ENCODE results near the gene RB1.

Gene RB1

DNA sequence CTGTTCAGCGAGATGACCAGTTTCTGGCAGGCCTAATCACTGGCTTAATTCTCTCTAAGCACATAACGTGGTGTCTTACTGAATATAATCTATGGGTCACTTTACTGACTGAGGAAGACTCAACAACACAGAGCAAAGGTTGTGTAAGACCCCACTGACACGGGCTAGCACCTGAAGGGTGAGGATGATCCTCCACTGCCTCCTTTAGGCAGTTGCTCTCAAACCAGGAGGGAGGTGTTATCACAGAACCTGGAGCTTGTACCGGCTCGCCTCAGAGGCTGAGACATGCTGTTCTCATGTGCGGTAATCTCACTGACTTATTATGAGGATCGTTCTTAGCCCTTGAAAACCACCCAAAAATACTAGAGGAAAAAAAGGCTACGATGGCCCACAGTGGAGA, 201.1 kb downstream of the RB1 start:
- H3K9ac ChIP-seq (ENCODE audit: low read depth, low read length), result no peak overlapping the region
- no peak overlapping the region for H3K4me3 ChIP-seq (ENCODE audit: low read length)
- no peaks in the 10 kb centered on the region for H3K27me3 ChIP-seq (ENCODE audit: insufficient read depth, low read length)
- H3K27ac ChIP-seq (ENCODE audit: low read length), result no peak overlapping the region
- no peaks in the 10 kb centered on the region for H3K9me3 ChIP-seq (ENCODE audit: insufficient read depth, low read depth, low read length)
- H3K4me1 ChIP-seq (ENCODE audit: insufficient read depth, low read length), result 0 out of 2 replicates have a peak, but pooled peaks cover 3% of the 10 kb centered on the region
- peaks cover 13% of the 10 kb centered on the region; the same call in 1 of the 2 replicates for H3K36me3 ChIP-seq (ENCODE audit: insufficient read depth, low read depth, low read length)

DNA sequence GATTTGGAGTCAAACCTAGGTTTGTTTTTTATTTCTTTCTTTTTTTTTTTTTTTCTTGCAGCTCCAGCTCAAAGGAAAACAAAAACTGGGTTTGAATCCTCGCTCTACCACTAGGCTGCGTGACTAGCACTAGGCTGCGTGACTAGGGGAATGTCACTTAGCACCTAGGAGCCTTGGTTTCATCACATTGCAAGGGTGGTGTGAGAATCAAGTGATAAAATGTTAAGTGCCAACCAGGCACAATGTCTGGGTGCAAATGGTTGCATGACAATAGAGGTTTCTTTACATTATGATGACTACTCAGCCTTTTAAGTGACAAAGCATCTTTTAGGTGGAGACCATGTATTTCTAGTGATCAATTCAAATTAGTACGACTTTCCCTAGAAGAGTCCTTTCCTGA, 201.5 kb downstream of the RB1 start:
- Histone ChIP-seq H3K9ac (ENCODE audit: low read depth, low read length) (no peak overlapping the region), H3K27ac (ENCODE audit: low read length) (no peak overlapping the region), H3K4me3 (ENCODE audit: low read length) (no peak overlapping the region), H3K27me3 (ENCODE audit: insufficient read depth, low read length) (no peaks in the 10 kb centered on the region), H3K9me3 (ENCODE audit: insufficient read depth, low read depth, low read length) (no peaks in the 10 kb centered on the region), H3K4me1 (ENCODE audit: insufficient read depth, low read length) (0 out of 2 replicates have a peak, but pooled peaks cover 3% of the 10 kb centered on the region), H3K36me3 (ENCODE audit: insufficient read depth, low read depth, low read length) (peaks cover 13% of the 10 kb centered on the region; the same call in 1 of the 2 replicates)

DNA sequence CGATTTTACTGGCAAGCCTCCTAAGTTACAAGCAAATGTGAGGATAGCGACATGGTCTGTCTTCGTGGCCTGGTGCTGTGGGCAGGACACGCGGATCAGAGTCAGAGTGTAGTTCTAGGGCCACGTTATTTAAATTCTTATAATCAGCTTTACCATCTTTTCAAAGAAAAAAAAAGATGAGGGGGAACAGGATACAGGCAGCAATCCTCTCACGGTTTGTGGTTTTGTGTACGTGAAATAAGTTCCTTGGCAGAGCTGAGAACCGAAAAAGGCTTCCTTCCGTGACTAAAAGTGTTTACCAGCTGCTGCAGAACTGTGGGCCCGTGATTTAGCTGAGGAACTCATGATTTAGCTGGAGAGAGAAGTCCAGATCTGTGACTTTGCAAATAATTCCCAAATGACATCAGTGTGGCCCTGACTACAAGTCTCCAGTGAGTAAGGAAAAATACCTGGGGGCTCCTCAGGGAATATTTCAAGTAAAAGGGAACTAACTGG, 202.1 kb downstream of the RB1 start:
- Histone ChIP-seq H3K9ac (ENCODE audit: low read depth, low read length) (no peak overlapping the region), H3K9me3 (ENCODE audit: insufficient read depth, low read depth, low read length) (no peaks in the 10 kb centered on the region), H3K27ac (ENCODE audit: low read length) (no peak overlapping the region), H3K36me3 (ENCODE audit: insufficient read depth, low read depth, low read length) (peaks cover 15% of the 10 kb centered on the region; the same call in 1 of the 2 replicates), H3K27me3 (ENCODE audit: insufficient read depth, low read length) (no peaks in the 10 kb centered on the region), H3K4me1 (ENCODE audit: insufficient read depth, low read length) (0 out of 2 replicates have a peak, but pooled peaks cover 3% of the 10 kb centered on the region), H3K4me3 (ENCODE audit: low read length) (no peak overlapping the region)

DNA sequence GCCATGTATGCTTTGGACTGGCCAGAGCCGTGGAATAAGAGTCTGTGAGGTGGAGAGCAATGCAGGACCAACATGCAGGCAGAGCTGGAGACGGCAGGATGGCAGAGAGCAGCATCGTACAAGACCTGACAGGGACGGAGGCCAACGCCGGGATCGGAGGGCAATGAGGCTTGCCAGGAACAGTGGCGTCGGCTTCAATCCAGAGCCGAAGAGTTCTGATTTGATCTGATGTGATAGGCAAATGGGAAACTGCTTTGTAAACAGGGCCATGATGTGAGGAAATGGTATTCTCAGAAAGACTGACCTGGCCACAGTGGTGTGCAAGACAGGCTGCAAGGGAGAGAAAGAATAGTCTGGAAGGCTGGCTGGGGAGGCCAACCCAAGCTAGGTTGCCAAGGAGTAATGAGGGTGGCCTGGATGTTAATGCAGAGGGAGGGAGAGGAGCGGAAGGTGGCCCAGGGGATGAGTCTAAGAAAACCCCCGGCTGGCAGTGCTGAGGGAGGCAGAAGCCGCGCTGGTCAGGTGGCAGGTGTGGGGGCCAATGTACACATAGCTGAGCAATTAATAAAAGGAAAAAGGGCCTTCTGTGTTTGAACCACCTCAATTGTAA, 202.6 kb downstream of the RB1 start:
- 0 out of 2 replicates have a peak, but pooled peaks cover 3% of the 10 kb centered on the region for H3K4me1 ChIP-seq (ENCODE audit: insufficient read depth, low read length)
- H3K9me3 ChIP-seq (ENCODE audit: insufficient read depth, low read depth, low read length), result no peaks in the 10 kb centered on the region
- H3K36me3 ChIP-seq (ENCODE audit: insufficient read depth, low read depth, low read length), result peaks cover 11% of the 10 kb centered on the region; the same call in 1 of the 2 replicates
- H3K27ac ChIP-seq (ENCODE audit: low read length), result no peak overlapping the region
- no peak overlapping the region for H3K9ac ChIP-seq (ENCODE audit: low read depth, low read length)
- H3K4me3 ChIP-seq (ENCODE audit: low read length), result no peak overlapping the region
- no peaks in the 10 kb centered on the region for H3K27me3 ChIP-seq (ENCODE audit: insufficient read depth, low read length)

DNA sequence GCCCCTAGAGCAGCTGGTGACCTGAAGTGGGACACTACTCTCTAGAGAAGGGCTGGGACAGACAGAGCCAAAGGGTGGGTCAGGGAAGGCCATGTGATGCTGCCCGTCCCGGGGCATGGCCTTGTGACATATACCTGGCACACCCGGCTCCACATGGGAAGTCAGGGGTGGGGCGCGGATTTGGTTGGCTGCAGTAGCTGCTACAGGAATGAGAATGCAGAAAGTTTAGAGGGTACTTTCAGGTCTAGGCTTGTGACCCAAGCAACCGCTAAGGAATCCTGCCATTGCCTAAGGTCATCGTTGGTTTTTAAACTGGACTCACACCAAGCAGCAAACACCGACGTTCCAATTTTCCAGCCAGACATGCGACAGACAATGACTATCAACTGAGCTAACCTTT, 203.5 kb downstream of the RB1 start:
- Histone ChIP-seq H3K4me3 (ENCODE audit: low read length) (no peak overlapping the region), H3K36me3 (ENCODE audit: insufficient read depth, low read depth, low read length) (peaks cover 10% of the 10 kb centered on the region; the same call in 1 of the 2 replicates), H3K4me1 (ENCODE audit: insufficient read depth, low read length) (0 out of 2 replicates have a peak, but pooled peaks cover 3% of the 10 kb centered on the region), H3K9ac (ENCODE audit: low read depth, low read length) (no peak overlapping the region), H3K27me3 (ENCODE audit: insufficient read depth, low read length) (no peaks in the 10 kb centered on the region), H3K9me3 (ENCODE audit: insufficient read depth, low read depth, low read length) (no peaks in the 10 kb centered on the region), H3K27ac (ENCODE audit: low read length) (no peak overlapping the region)

DNA sequence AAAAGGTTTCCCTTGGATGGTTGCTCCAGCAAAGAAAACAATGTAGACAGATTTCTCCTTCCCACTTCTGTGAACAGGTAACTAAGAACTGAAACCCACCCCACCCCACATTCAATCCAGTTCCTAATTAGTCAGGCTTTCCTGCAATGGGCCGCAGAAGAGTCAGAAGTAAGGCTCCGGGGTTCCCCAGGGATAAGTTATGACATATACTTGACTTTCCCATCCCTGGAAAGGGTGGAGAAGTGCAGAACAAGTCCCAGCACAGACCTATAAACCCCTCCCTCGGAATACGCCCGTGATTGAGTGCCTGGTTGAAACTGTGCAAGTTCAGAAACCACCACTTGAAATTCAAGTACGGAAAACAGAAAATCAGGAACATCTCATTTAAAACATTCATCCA, 204.5 kb downstream of the RB1 start:
- no peak overlapping the region for H3K27ac ChIP-seq (ENCODE audit: low read length)
- no peak overlapping the region for H3K4me3 ChIP-seq (ENCODE audit: low read length)
- 0 out of 2 replicates have a peak, but pooled peaks cover 3% of the 10 kb centered on the region for H3K4me1 ChIP-seq (ENCODE audit: insufficient read depth, low read length)
- H3K9me3 ChIP-seq (ENCODE audit: insufficient read depth, low read depth, low read length), result no peaks in the 10 kb centered on the region
- peaks cover 10% of the 10 kb centered on the region; the same call in 1 of the 2 replicates for H3K36me3 ChIP-seq (ENCODE audit: insufficient read depth, low read depth, low read length)
- H3K27me3 ChIP-seq (ENCODE audit: insufficient read depth, low read length), result no peaks in the 10 kb centered on the region
- no peak overlapping the region for H3K9ac ChIP-seq (ENCODE audit: low read depth, low read length)

DNA sequence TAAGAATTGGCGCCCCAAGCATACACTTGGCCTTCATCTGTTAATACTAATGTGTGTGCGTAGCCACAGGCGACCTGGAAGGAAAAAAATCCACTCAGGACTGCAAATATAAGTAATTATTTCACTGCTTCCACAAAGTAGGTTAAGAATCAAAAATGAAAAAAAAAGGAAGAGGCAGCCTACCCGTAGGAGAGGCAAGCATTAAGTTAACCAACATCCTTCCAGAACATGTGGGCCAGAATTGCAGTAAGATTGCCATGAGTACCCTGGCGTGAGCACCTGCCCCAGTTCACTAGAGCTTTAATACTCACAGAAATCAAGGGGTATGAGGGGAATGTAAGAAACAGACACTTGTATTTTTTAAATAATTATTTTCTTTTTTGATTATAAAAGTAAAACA, 207.1 kb downstream of the RB1 start:
- H3K27ac ChIP-seq (ENCODE audit: low read length), result no peak overlapping the region
- no peak overlapping the region for H3K4me3 ChIP-seq (ENCODE audit: low read length)
- H3K36me3 ChIP-seq (ENCODE audit: insufficient read depth, low read depth, low read length), result peaks cover 10% of the 10 kb centered on the region; the same call in 1 of the 2 replicates
- H3K27me3 ChIP-seq (ENCODE audit: insufficient read depth, low read length), result no peaks in the 10 kb centered on the region
- no peaks in the 10 kb centered on the region for H3K9me3 ChIP-seq (ENCODE audit: insufficient read depth, low read depth, low read length)
- no peaks in the 10 kb centered on the region for H3K4me1 ChIP-seq (ENCODE audit: insufficient read depth, low read length)
- no peak overlapping the region for H3K9ac ChIP-seq (ENCODE audit: low read depth, low read length)

DNA sequence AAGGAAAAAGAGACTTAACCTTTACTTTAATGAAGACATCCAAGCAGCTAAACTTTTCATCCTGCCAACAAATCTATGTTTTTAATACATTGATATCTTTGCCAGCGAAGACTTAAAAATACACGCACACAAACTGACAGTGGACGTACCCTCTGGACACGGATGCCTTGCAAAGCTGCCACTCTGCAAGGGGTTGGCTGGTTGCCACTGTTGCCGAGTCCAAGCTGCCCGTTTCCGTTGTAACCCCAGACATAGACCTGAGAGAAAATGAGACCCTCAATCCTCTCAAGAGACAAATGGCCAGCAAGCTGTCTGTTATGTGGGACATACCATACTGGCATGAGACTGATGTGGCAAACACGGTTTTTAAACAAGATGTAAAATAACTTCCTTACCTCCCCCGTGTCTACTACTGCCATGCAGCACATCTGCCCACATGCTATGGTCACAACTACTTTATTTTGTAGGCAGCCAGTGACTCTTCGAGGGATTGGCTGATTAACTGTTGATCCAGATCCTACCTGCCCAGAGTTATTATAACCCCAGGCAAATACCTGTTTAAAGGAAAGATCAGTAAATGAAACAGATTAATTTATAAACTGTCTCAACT, 208.2 kb downstream of the RB1 start:
- H3K4me1 ChIP-seq (ENCODE audit: insufficient read depth, low read length), result no peaks in the 10 kb centered on the region
- H3K36me3 ChIP-seq (ENCODE audit: insufficient read depth, low read depth, low read length), result peaks cover 10% of the 10 kb centered on the region; the same call in 1 of the 2 replicates
- H3K9ac ChIP-seq (ENCODE audit: low read depth, low read length), result no peak overlapping the region

DNA sequence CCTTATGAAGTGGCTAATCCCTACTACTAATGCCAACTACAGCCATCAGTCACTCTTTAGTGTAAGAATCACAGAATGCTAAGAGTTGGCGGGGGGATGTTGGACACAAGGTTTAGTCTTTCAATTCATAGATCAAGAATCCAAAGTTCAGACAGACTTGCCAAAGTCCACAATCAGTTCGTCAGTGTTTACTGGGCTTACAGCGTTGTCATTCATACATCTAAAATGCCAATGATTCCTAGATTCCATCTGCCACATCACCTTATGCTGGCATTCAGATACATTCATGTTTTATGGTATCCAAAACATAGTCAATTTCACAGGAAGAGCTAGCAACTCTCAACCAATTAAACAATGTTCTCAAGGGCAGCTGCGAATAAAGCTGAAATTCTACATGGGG, 211.2 kb downstream of the RB1 start:
- H3K4me1 ChIP-seq (ENCODE audit: insufficient read depth, low read length), result no peaks in the 10 kb centered on the region
- H3K27me3 ChIP-seq (ENCODE audit: insufficient read depth, low read length), result no peaks in the 10 kb centered on the region
- no peak overlapping the region for H3K27ac ChIP-seq (ENCODE audit: low read length)
- no peaks in the 10 kb centered on the region for H3K9me3 ChIP-seq (ENCODE audit: insufficient read depth, low read depth, low read length)
- H3K36me3 ChIP-seq (ENCODE audit: insufficient read depth, low read depth, low read length), result peaks cover 10% of the 10 kb centered on the region; the same call in 1 of the 2 replicates
- H3K9ac ChIP-seq (ENCODE audit: low read depth, low read length), result no peak overlapping the region
- no peak overlapping the region for H3K4me3 ChIP-seq (ENCODE audit: low read length)

More for the DNA sequence above, 208.2 kb downstream of the RB1 start:
- no peak overlapping the region for H3K27ac ChIP-seq (ENCODE audit: low read length)
- H3K4me3 ChIP-seq (ENCODE audit: low read length), result no peak overlapping the region
- H3K9me3 ChIP-seq (ENCODE audit: insufficient read depth, low read depth, low read length), result no peaks in the 10 kb centered on the region
- H3K27me3 ChIP-seq (ENCODE audit: insufficient read depth, low read length), result no peaks in the 10 kb centered on the region

DNA sequence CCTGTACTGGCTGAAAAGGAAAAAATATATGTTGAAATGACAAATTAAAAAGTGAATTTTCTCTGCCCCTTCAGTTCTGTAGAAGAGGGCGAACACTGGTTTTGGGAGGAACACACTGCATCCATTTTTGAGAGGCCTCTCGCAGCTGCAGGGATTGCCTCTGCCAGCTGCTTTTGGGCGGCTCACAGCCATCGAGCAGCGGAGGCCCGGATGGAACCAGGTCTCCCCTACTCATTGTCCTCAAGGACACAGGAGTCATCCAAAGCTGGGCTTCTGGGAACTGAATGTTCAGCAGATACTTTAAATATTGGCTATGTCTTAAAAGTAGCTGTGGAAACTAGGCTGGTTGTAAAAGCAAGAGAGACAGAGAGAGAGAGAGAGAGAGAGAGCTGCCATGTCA, 212.2 kb downstream of the RB1 start:
- Histone ChIP-seq H3K27ac (ENCODE audit: low read length) (no peak overlapping the region), H3K4me1 (ENCODE audit: insufficient read depth, low read length) (no peaks in the 10 kb centered on the region), H3K27me3 (ENCODE audit: insufficient read depth, low read length) (no peaks in the 10 kb centered on the region), H3K36me3 (ENCODE audit: insufficient read depth, low read depth, low read length) (peaks cover 7% of the 10 kb centered on the region; the same call in 1 of the 2 replicates), H3K9ac (ENCODE audit: low read depth, low read length) (no peak overlapping the region), H3K9me3 (ENCODE audit: insufficient read depth, low read depth, low read length) (no peaks in the 10 kb centered on the region), H3K4me3 (ENCODE audit: low read length) (no peak overlapping the region)

DNA sequence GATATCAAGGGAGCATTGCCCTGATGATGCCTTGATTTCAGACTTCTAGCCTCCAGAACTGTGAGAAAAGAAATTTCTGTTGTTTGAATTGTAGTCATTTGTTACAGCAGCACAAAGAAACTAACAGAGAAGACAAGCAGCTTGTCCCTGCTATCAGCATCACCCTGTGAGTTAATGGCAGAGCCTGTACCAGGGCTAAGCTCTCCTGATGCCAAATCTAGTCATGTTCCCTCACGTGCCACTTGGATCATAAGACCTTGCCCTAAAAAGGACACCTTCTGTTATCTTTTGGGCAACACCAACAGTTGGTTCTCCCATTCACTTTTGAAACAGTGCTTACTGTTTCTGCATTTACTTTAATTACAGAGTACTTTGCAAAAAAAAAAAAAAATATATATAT, 214.5 kb downstream of the RB1 start:
- H3K9ac ChIP-seq (ENCODE audit: low read depth, low read length), result no peak overlapping the region
- H3K9me3 ChIP-seq (ENCODE audit: insufficient read depth, low read depth, low read length), result no peaks in the 10 kb centered on the region
- H3K36me3 ChIP-seq (ENCODE audit: insufficient read depth, low read depth, low read length), result no peaks in the 10 kb centered on the region
- no peaks in the 10 kb centered on the region for H3K4me1 ChIP-seq (ENCODE audit: insufficient read depth, low read length)
- H3K27ac ChIP-seq (ENCODE audit: low read length), result no peak overlapping the region
- no peaks in the 10 kb centered on the region for H3K27me3 ChIP-seq (ENCODE audit: insufficient read depth, low read length)
- H3K4me3 ChIP-seq (ENCODE audit: low read length), result no peak overlapping the region

DNA sequence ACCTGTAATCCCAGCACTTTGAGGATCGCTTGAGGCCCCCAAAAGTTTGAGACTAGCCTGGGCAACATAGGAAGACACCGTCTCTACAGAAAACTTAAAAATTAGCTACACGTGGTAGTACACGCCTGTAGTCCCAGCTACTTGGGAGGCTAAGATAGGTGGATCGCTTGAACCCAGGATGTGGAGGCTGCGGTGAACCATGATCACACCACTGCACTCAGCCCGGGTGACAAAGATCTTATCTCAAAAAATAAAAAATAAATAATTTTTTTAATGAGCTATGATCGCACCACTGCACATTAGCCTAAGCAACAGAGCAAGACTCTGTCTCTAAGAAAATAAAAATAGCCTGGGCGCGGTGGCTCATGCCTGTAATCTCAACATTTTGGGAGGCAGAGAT, 222.7 kb downstream of the RB1 start:
- no peaks in the 10 kb centered on the region for H3K27me3 ChIP-seq (ENCODE audit: insufficient read depth, low read length)
- H3K4me1 ChIP-seq (ENCODE audit: insufficient read depth, low read length), result no peaks in the 10 kb centered on the region
- H3K27ac ChIP-seq (ENCODE audit: low read length), result no peak overlapping the region

More for the DNA sequence above, 222.7 kb downstream of the RB1 start:
- no peaks in the 10 kb centered on the region for H3K9me3 ChIP-seq (ENCODE audit: insufficient read depth, low read depth, low read length)
- H3K9ac ChIP-seq (ENCODE audit: low read depth, low read length), result no peak overlapping the region
- H3K4me3 ChIP-seq (ENCODE audit: low read length), result no peak overlapping the region
- no peaks in the 10 kb centered on the region for H3K36me3 ChIP-seq (ENCODE audit: insufficient read depth, low read depth, low read length)

Data from iPS-20b (cell line).